CD14-positive monocyte (primary cell): ENCODE results near the gene RAB6B. TPM values are rescaled to one million over a fixed set of nuclear protein-coding genes. Genes with fewer than 3 reads are reported as not detected.
A peak's percentile ranks its signal among the peaks of the same experiment; 100 is the strongest.

ENCODE experiments used
- DNase-seq, 3 donors: peaks; one replicate each; pipeline ENCODE4 v3.0.0-alpha.2; 2011 to 2022
- H2AFZ ChIP-seq: 2 replicates; pipeline ENCODE4 v1.6.0; 2012; ENCODE audit warnings: mild to moderate bottlenecking, low read depth, low read length, inconsistent platforms; ENCODE audit not compliant: insufficient read depth, poor library complexity, severe bottlenecking
- H3K27ac ChIP-seq, 2 donors: 1 replicate in 1 of 2; 2 replicates in 1 of 2; pipeline ENCODE4 v1.5.1; 2012 to 2013; ENCODE audit warnings: low read length in 2 of 2, control low read depth in 1 of 2, inconsistent platforms in 1 of 2, low read depth in 1 of 2, mild to moderate bottlenecking in 1 of 2
- H3K27me3 ChIP-seq, 2 donors: one replicate each; pipeline versions ENCODE4 v1.6.0 to v1.6.1; 2011 to 2013; ENCODE audit warnings: low read length in 2 of 2; ENCODE audit not compliant: control insufficient read depth in 2 of 2, insufficient read depth in 2 of 2
- H3K36me3 ChIP-seq, 2 donors: replicated peaks in 1 of 2; 1 replicate in 1 of 2; 2 replicates in 1 of 2; pipeline versions ENCODE4 v1.5.1 to v1.6.1; 2012 to 2013; ENCODE audit warnings: low read length in 2 of 2, control low read depth in 1 of 2, inconsistent platforms in 1 of 2, mild to moderate bottlenecking in 1 of 2; ENCODE audit not compliant: insufficient read depth in 2 of 2, control insufficient read depth in 1 of 2
- H3K4me1 ChIP-seq, 2 donors: 1 replicate in 1 of 2; 2 replicates in 1 of 2; pipeline versions ENCODE4 v1.5.1 to v1.6.1; 2012 to 2013; ENCODE audit warnings: low read length in 2 of 2, control low read depth in 1 of 2, inconsistent platforms in 1 of 2, mild to moderate bottlenecking in 1 of 2, moderate library complexity in 1 of 2; ENCODE audit not compliant: insufficient read depth in 2 of 2, control insufficient read depth in 1 of 2
- H3K4me2 ChIP-seq: replicated peaks from 2 replicates; pipeline ENCODE3; 2012; ENCODE audit warnings: low read length, moderate library complexity, mild to moderate bottlenecking; ENCODE audit not compliant: poor library complexity, severe bottlenecking; ENCODE audit errors: extremely low read depth
- H3K4me3 ChIP-seq, 3 experiments: fragments of 200-600 bp in 1 of 3; sonication (generic) in 1 of 3; replicated peaks in 1 of 3; 1 replicate in 2 of 3; 2 replicates in 1 of 3; pipeline ENCODE4 v1.5.1; 2011 to 2013; ENCODE audit warnings: low read length in 3 of 3, mild to moderate bottlenecking in 3 of 3, control low read depth in 2 of 3, low read depth in 2 of 3, inconsistent platforms in 1 of 3, moderate library complexity in 1 of 3
- H3K79me2 ChIP-seq: 2 replicates; pipeline ENCODE4 v1.6.0; 2012; ENCODE audit warnings: mild to moderate bottlenecking, control low read depth, inconsistent platforms, low read length, moderate library complexity; ENCODE audit not compliant: insufficient read depth
- H3K9ac ChIP-seq: 2 replicates; pipeline ENCODE4 v1.6.0; 2017; ENCODE audit warnings: low read length, mild to moderate bottlenecking; ENCODE audit not compliant: insufficient read depth, poor library complexity, severe bottlenecking
- H3K9me3 ChIP-seq, 2 donors: replicated peaks in 1 of 2; 1 replicate in 1 of 2; 2 replicates in 1 of 2; pipeline versions ENCODE4 v1.5.1 to v1.6.1; 2012 to 2013; ENCODE audit warnings: low read length in 2 of 2, control low read depth in 1 of 2; ENCODE audit not compliant: control insufficient read depth in 1 of 2, insufficient read depth in 1 of 2
- H4K20me1 ChIP-seq: 2 replicates; pipeline ENCODE4 v1.6.0; 2012; ENCODE audit warnings: mild to moderate bottlenecking, low read length, control low read depth, moderate library complexity; ENCODE audit not compliant: insufficient read depth
- H3K27ac Mint-ChIP-seq, 7 donors: one replicate each; pipeline ENCODE4 v1.8.0; 2020; ENCODE audit warnings: mild to moderate bottlenecking in 7 of 7, mixed read lengths in 7 of 7, moderate library complexity in 6 of 7, inconsistent platforms in 2 of 7
- H3K27me3 Mint-ChIP-seq, 3 donors: one replicate each; pipeline ENCODE4 v1.8.0; 2021 to 2022; ENCODE audit warnings: low read depth in 3 of 3, mild to moderate bottlenecking in 3 of 3, mixed read lengths in 3 of 3, moderate library complexity in 3 of 3, inconsistent platforms in 1 of 3
- H3K36me3 Mint-ChIP-seq, 2 donors: one replicate each; pipeline ENCODE4 v1.8.0; 2020; ENCODE audit warnings: mixed read lengths in 2 of 2, inconsistent platforms in 1 of 2, mild to moderate bottlenecking in 1 of 2
- H3K4me1 Mint-ChIP-seq: one replicate; pipeline ENCODE4 v1.8.0; 2020; ENCODE audit warnings: mild to moderate bottlenecking, mixed read lengths
- H3K4me3 Mint-ChIP-seq, 2 donors: one replicate each; pipeline ENCODE4 v1.8.0; 2020; ENCODE audit warnings: mild to moderate bottlenecking in 2 of 2, mixed read lengths in 2 of 2, moderate library complexity in 1 of 2
- H3K9me3 Mint-ChIP-seq, 7 donors: one replicate each; pipeline ENCODE4 v1.8.0; 2020 to 2022; ENCODE audit warnings: mixed read lengths in 7 of 7, mild to moderate bottlenecking in 6 of 7, moderate library complexity in 6 of 7, inconsistent platforms in 2 of 7
- WGBS: methylation state at CpG from one replicate; pipeline ENCODE4 v1.1.5; 2013; ENCODE audit warnings: missing lambda C conversion rate; ENCODE audit not compliant: insufficient coverage; 5-methylcytosine and 5-hydroxymethylcytosine counted together
- intact Hi-C, 2 donors: fragments of 100-400 bp; cut with micrococcal nuclease; formaldehyde crosslinking; loops; one replicate each; pipeline versions ENCODE4 v1.15.0 to v1.15.1; 2023
- polyA plus RNA-seq, 3 donors: library from polyadenylated mRNA; depleted of rRNA in 1 of 3; unstranded in 2 of 3; stranded (reverse) in 1 of 3; fragments of 300-500 nt in 2 of 3; fragments of >200 nt in 1 of 3; fragmentation: Illumina TruSeq in 2 of 3; gene quantifications; 1 replicate in 2 of 3; 2 replicates in 1 of 3; pipeline ENCODE4 v1.2.3, GENCODE V29; 2012 to 2021
- TF ChIP-seq, protein P1 (sequence below): fragments of 200-600 bp; IDR thresholded peaks from one replicate; pipeline ENCODE4 v1.8.0; 2022; ENCODE audit warnings: antibody characterized with exemption, mild to moderate bottlenecking

The RAB6B gene
- polyA plus RNA-seq, 3 donors = 0.46 TPM; not detected in 2

- TF ChIP-seq, protein P1, sequence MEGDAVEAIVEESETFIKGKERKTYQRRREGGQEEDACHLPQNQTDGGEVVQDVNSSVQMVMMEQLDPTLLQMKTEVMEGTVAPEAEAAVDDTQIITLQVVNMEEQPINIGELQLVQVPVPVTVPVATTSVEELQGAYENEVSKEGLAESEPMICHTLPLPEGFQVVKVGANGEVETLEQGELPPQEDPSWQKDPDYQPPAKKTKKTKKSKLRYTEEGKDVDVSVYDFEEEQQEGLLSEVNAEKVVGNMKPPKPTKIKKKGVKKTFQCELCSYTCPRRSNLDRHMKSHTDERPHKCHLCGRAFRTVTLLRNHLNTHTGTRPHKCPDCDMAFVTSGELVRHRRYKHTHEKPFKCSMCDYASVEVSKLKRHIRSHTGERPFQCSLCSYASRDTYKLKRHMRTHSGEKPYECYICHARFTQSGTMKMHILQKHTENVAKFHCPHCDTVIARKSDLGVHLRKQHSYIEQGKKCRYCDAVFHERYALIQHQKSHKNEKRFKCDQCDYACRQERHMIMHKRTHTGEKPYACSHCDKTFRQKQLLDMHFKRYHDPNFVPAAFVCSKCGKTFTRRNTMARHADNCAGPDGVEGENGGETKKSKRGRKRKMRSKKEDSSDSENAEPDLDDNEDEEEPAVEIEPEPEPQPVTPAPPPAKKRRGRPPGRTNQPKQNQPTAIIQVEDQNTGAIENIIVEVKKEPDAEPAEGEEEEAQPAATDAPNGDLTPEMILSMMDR = no peak
- Histone ChIP-seq H4K20me1 (no peaks in the 10 kb centered on the region), H3K4me3 (no peak overlapping the region), H3K9ac (no peak overlapping the region), H3K27me3 (no peaks in the 10 kb centered on the region), H3K4me1 (no peaks in the 10 kb centered on the region), H3K9me3 (no peaks in the 10 kb centered on the region), H3K27ac (no peak overlapping the region), H3K36me3 (no peaks in the 10 kb centered on the region), H2AFZ (no peak overlapping the region), H3K79me2 (no peaks in the 10 kb centered on the region), H3K4me2 (no peak overlapping the region)
- Mint-ChIP-seq H3K4me3 (no peak overlapping the region), H3K9me3 (peaks cover 0 to 7% (median 0%) of the 10 kb centered on the region in 7 donors), H3K36me3 (no peaks in the 10 kb centered on the region), H3K4me1 (peaks cover 7% of the 10 kb centered on the region), H3K27ac (no peak overlapping the region), H3K27me3 (peaks cover 0 to 3% (median 1%) of the 10 kb centered on the region in 3 donors)
- intact Hi-C loops = no loop called here
- no peak for DNase-seq
- WGBS = 93% methylated on average over 3 of the region's 4 CpGs
These were observed 40.7 kb downstream of the RAB6B start for GRCh38 chr3:133855002-133855370.

- DNase-seq = no peak
- Histone ChIP-seq H3K79me2 (no peaks in the 10 kb centered on the region), H3K4me3 (no peak overlapping the region), H3K36me3 (no peaks in the 10 kb centered on the region), H3K9ac (no peak overlapping the region), H3K4me2 (no peak overlapping the region), H2AFZ (no peak overlapping the region), H3K4me1 (no peaks in the 10 kb centered on the region), H4K20me1 (no peaks in the 10 kb centered on the region), H3K27me3 (no peaks in the 10 kb centered on the region), H3K27ac (no peak overlapping the region), H3K9me3 (no peaks in the 10 kb centered on the region)
- Mint-ChIP-seq H3K27me3 (peaks cover 0 to 3% (median 1%) of the 10 kb centered on the region in 3 donors), H3K9me3 (peaks cover 0 to 7% (median 0%) of the 10 kb centered on the region in 7 donors), H3K4me3 (no peak overlapping the region), H3K27ac (peak overlapping the region in 1 of 7 donors; percentile 3), H3K4me1 (peaks cover 7% of the 10 kb centered on the region), H3K36me3 (no peaks in the 10 kb centered on the region)
- intact Hi-C loops = no loop called here
- WGBS = 93% methylated on average over 2 of the region's 5 CpGs
- TF ChIP-seq, protein P1 = no peak
These were observed 41.2 kb downstream of the RAB6B start for GRCh38 chr3:133854264-133855001.
